IMR-90 (cell line): ENCODE data around the gene RNF114.

ENCODE experiments used
- BHLHE40 ChIP-seq: fragments of 150-350 bp; IDR thresholded peaks from 2 replicates; pipeline ENCODE4 v1.6.1; 2016; ENCODE audit warnings: mild to moderate bottlenecking, low read depth, low read length
- ELK1 ChIP-seq: fragments of 150-350 bp; IDR thresholded peaks from 2 replicates; pipeline ENCODE4 v1.6.1; 2016; ENCODE audit warnings: low read depth, mild to moderate bottlenecking, low read length, moderate library complexity, borderline replicate concordance
- FOS ChIP-seq: fragments of 150-350 bp; IDR thresholded peaks from 2 replicates; pipeline ENCODE4 v1.6.1; 2016; ENCODE audit warnings: low read depth, low read length
- NFE2L2 ChIP-seq: fragments of 150-350 bp; IDR thresholded peaks from 2 replicates; pipeline ENCODE4 v1.6.1; 2016; ENCODE audit warnings: low read depth, mild to moderate bottlenecking, low read length
- POLR2A ChIP-seq: IDR thresholded peaks from 2 replicates; pipeline ENCODE4 v1.6.1; 2012; ENCODE audit warnings: mild to moderate bottlenecking, low read depth, low read length
- RAD21 ChIP-seq: IDR thresholded peaks from 2 replicates; pipeline ENCODE4 v1.6.1; 2012; ENCODE audit warnings: low read length, improper control_type of control experiment
- RFX5 ChIP-seq: IDR thresholded peaks from 2 replicates; pipeline ENCODE4 v1.8.0; 2012; ENCODE audit warnings: low read depth, mild to moderate bottlenecking, low read length, moderate library complexity
- SMC3 ChIP-seq: fragments of 150-350 bp; IDR thresholded peaks from 2 replicates; pipeline ENCODE4 v1.6.1; 2016; ENCODE audit warnings: low read depth, mild to moderate bottlenecking, antibody characterized with exemption, low read length, moderate library complexity
- USF2 ChIP-seq: fragments of 150-350 bp; IDR thresholded peaks from 2 replicates; pipeline ENCODE4 v1.6.1; 2017; ENCODE audit warnings: mild to moderate bottlenecking, antibody characterized with exemption, low read length, low read depth
- TF ChIP-seq, protein P1 (sequence below): conservative IDR thresholded peaks from 2 replicates; pipeline ENCODE4 v1.5.1; 2012; ENCODE audit warnings: mild to moderate bottlenecking, low read depth, low read length, improper control_type of control experiment

GRCh38 chr20:49901588-49901987, 34.6 kb upstream of the RNF114 start:
- TF ChIP-seq, protein P1, sequence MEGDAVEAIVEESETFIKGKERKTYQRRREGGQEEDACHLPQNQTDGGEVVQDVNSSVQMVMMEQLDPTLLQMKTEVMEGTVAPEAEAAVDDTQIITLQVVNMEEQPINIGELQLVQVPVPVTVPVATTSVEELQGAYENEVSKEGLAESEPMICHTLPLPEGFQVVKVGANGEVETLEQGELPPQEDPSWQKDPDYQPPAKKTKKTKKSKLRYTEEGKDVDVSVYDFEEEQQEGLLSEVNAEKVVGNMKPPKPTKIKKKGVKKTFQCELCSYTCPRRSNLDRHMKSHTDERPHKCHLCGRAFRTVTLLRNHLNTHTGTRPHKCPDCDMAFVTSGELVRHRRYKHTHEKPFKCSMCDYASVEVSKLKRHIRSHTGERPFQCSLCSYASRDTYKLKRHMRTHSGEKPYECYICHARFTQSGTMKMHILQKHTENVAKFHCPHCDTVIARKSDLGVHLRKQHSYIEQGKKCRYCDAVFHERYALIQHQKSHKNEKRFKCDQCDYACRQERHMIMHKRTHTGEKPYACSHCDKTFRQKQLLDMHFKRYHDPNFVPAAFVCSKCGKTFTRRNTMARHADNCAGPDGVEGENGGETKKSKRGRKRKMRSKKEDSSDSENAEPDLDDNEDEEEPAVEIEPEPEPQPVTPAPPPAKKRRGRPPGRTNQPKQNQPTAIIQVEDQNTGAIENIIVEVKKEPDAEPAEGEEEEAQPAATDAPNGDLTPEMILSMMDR = no peak
- no peak for TF ChIP-seq USF2
- TF ChIP-seq POLR2A = no peak
- no peak for TF ChIP-seq FOS
- TF ChIP-seq SMC3 = no peak
- TF ChIP-seq RFX5 = no peak
- no peak for TF ChIP-seq NFE2L2
- no peak for TF ChIP-seq RAD21
- no peak for TF ChIP-seq ELK1
- TF ChIP-seq BHLHE40 = no peak
